ENCODE measurements around the gene ERGIC1. TPM values are rescaled to one million over a fixed set of nuclear protein-coding genes. Genes with fewer than 3 reads are reported as not detected.

The ERGIC1 gene
- total RNA-seq, 8 experiments from 2014 or later, result 31.7 to 98.4 (median 57.7) TPM

- in situ Hi-C loops (cut with MboI; ENCODE audit: low pct_unique_long_range_greater_than_20kb in 2 of 9, low sequenced_read_pairs in 9 of 9, unreplicated experiment in 9 of 9), result no loop called here
- WGBS, 10 experiments, result 60 to 100% (median 83%) methylated on average over 3 to 12 of the region's 17 CpGs; no CpG with 5 or more reads in 1 of the 10 experiments
Measured at GRCh38 chr5:172793577-172794488, 40.2 kb upstream of the ERGIC1 start.

GRCh38 chr5:172795318-172795977 is 38.6 kb upstream of the ERGIC1 start:
- ATAC-seq (replicated peaks in 6 of 8), result peak; percentile 33 to 86 (median 68)
- in situ Hi-C loops (cut with MboI; ENCODE audit: low pct_unique_long_range_greater_than_20kb in 2 of 9, low sequenced_read_pairs in 9 of 9, unreplicated experiment in 9 of 9), result no loop called here
- H3K4me3 ChIP-seq, result no peak overlapping the region
- peaks cover 0 to 3% of the 10 kb centered on the region in 2 donors for H3K4me1 ChIP-seq (replicated peaks in 1 of 2)
- H3K27ac ChIP-seq, result peak overlapping the region in 1 of 2 donors; percentile 53
- WGBS, 10 experiments, result 5 to 91% (median 59%) methylated on average over 1 to 12 of the region's 13 CpGs

More at GRCh38 chr5:172793577-172794488, 40.2 kb upstream of the ERGIC1 start:
- H3K4me3 ChIP-seq, result no peak overlapping the region
- ATAC-seq (replicated peaks in 6 of 8), result peak in 2 of 8 experiments; percentile 9 to 15
- H3K27ac ChIP-seq, result no peak overlapping the region
- peaks cover 11 to 17% of the 10 kb centered on the region in 2 donors for H3K4me1 ChIP-seq (replicated peaks in 1 of 2)

GRCh38 chr5:172796306-172796705 is 37.7 kb upstream of the ERGIC1 start:
- no peak overlapping the region for H3K4me3 ChIP-seq
- in situ Hi-C loops (cut with MboI; ENCODE audit: low pct_unique_long_range_greater_than_20kb in 2 of 9, low sequenced_read_pairs in 9 of 9, unreplicated experiment in 9 of 9), result no loop called here
- H3K27ac ChIP-seq, result no peak overlapping the region
- 68 to 100% (median 80%) methylated on average over 1 to 5 of the region's 6 CpGs; no CpG with 5 or more reads in 3 of the 10 experiments for WGBS, 10 experiments
- ATAC-seq (replicated peaks in 6 of 8), result no peak
- peaks cover 0 to 3% of the 10 kb centered on the region in 2 donors for H3K4me1 ChIP-seq (replicated peaks in 1 of 2)

GRCh38 chr5:172797771-172798191 is 36.3 kb upstream of the ERGIC1 start:
- in situ Hi-C loops (cut with MboI; ENCODE audit: low pct_unique_long_range_greater_than_20kb in 2 of 9, low sequenced_read_pairs in 9 of 9, unreplicated experiment in 9 of 9), result no loop called here
- Histone ChIP-seq H3K4me3 (no peak overlapping the region), H3K4me1 (replicated peaks in 1 of 2) (peaks cover 0 to 3% of the 10 kb centered on the region in 2 donors), H3K27ac (no peak overlapping the region)
- 9 to 83% (median 61%) methylated on average over 1 to 5 of the region's 5 CpGs; no CpG with 5 or more reads in 1 of the 10 experiments for WGBS, 10 experiments
- ATAC-seq (replicated peaks in 6 of 8), result no peak

- no peak overlapping the region for H3K27ac ChIP-seq
- in situ Hi-C loops (cut with MboI; ENCODE audit: low pct_unique_long_range_greater_than_20kb in 2 of 9, low sequenced_read_pairs in 9 of 9, unreplicated experiment in 9 of 9), result no loop called here
- peaks cover 0 to 3% of the 10 kb centered on the region in 2 donors for H3K4me1 ChIP-seq (replicated peaks in 1 of 2)
- peak in 3 of 8 experiments; percentile 17 to 65 (median 43) for ATAC-seq (replicated peaks in 6 of 8)
- no peak overlapping the region for H3K4me3 ChIP-seq
- 21 to 93% (median 78%) methylated on average over 2 to 6 of the region's 14 CpGs for whole genome bisulfite sequencing, 10 experiments
Measured at GRCh38 chr5:172798422-172799215, 35.4 kb upstream of the ERGIC1 start.

GRCh38 chr5:172799416-172799815 is 34.6 kb upstream of the ERGIC1 start:
- in situ Hi-C loops (cut with MboI; ENCODE audit: low pct_unique_long_range_greater_than_20kb in 2 of 9, low sequenced_read_pairs in 9 of 9, unreplicated experiment in 9 of 9), result no loop called here
- 73 to 100% (median 97%) methylated on average over 1 to 5 of the region's 6 CpGs; no CpG with 5 or more reads in 3 of the 10 experiments for WGBS, 10 experiments
- H3K27ac ChIP-seq, result no peak overlapping the region
- ATAC-seq (replicated peaks in 6 of 8), result no peak
- no peak overlapping the region for H3K4me3 ChIP-seq
- peaks cover 0 to 3% of the 10 kb centered on the region in 2 donors for H3K4me1 ChIP-seq (replicated peaks in 1 of 2)

- in situ Hi-C loops (cut with MboI; ENCODE audit: low pct_unique_long_range_greater_than_20kb in 2 of 9, low sequenced_read_pairs in 9 of 9, unreplicated experiment in 9 of 9), result no loop called here
- ATAC-seq (replicated peaks in 6 of 8), result peak in 4 of 8 experiments; percentile 18 to 50 (median 38)
- Histone ChIP-seq H3K4me3 (no peak overlapping the region), H3K27ac (no peak overlapping the region), H3K4me1 (replicated peaks in 1 of 2) (peaks cover 0 to 3% of the 10 kb centered on the region in 2 donors)
- WGBS, 10 experiments, result 20 to 98% (median 80%) methylated on average over 1 to 7 of the region's 16 CpGs; no CpG with 5 or more reads in 3 of the 10 experiments
Measured at GRCh38 chr5:172800088-172800551, 33.9 kb upstream of the ERGIC1 start.

GRCh38 chr5:172801179-172801671 is 32.8 kb upstream of the ERGIC1 start:
- 0 to 86% (median 50%) methylated on average over 1 to 3 of the region's 4 CpGs; no CpG with 5 or more reads in 3 of the 10 experiments for whole genome bisulfite sequencing, 10 experiments
- H3K4me3 ChIP-seq, result no peak overlapping the region
- in situ Hi-C loops (cut with MboI; ENCODE audit: low pct_unique_long_range_greater_than_20kb in 2 of 9, low sequenced_read_pairs in 9 of 9, unreplicated experiment in 9 of 9), result no loop called here
- H3K27ac ChIP-seq, result no peak overlapping the region
- peaks cover 0 to 3% of the 10 kb centered on the region in 2 donors for H3K4me1 ChIP-seq (replicated peaks in 1 of 2)
- ATAC-seq (replicated peaks in 6 of 8), result peak in 2 of 8 experiments; percentile 45 to 58

- Histone ChIP-seq H3K4me1 (replicated peaks in 1 of 2) (peaks cover 0 to 7% of the 10 kb centered on the region in 2 donors), H3K4me3 (no peak overlapping the region), H3K27ac (no peak overlapping the region)
- ATAC-seq (replicated peaks in 6 of 8), result no peak
- 80 to 100% (median 90%) methylated on average over 1 to 2 of the region's 2 CpGs; no CpG with 5 or more reads in 4 of the 10 experiments for WGBS, 10 experiments
- in situ Hi-C loops (cut with MboI; ENCODE audit: low pct_unique_long_range_greater_than_20kb in 2 of 9, low sequenced_read_pairs in 9 of 9, unreplicated experiment in 9 of 9), result no loop called here
Measured at GRCh38 chr5:172802112-172802511, 31.9 kb upstream of the ERGIC1 start.

- ATAC-seq (replicated peaks in 6 of 8), result no peak
- peaks cover 0 to 8% of the 10 kb centered on the region in 2 donors for H3K4me1 ChIP-seq (replicated peaks in 1 of 2)
- 90 to 100% (median 100%) methylated on average over 1 to 3 of the region's 4 CpGs; no CpG with 5 or more reads in 1 of the 10 experiments for WGBS, 10 experiments
- no peak overlapping the region for H3K27ac ChIP-seq
- in situ Hi-C loops (cut with MboI; ENCODE audit: low pct_unique_long_range_greater_than_20kb in 2 of 9, low sequenced_read_pairs in 9 of 9, unreplicated experiment in 9 of 9), result no loop called here
- no peak overlapping the region for H3K4me3 ChIP-seq
Measured at GRCh38 chr5:172802567-172803176, 31.4 kb upstream of the ERGIC1 start.

GRCh38 chr5:172805018-172805683 is 28.9 kb upstream of the ERGIC1 start:
- ATAC-seq (replicated peaks in 6 of 8), result no peak
- 14 to 100% (median 92%) methylated on average over 1 to 3 of the region's 3 CpGs; no CpG with 5 or more reads in 4 of the 10 experiments for WGBS, 10 experiments
- H3K4me1 ChIP-seq (replicated peaks in 1 of 2), result peaks cover 0 to 7% of the 10 kb centered on the region in 2 donors
- in situ Hi-C loops (cut with MboI; ENCODE audit: low pct_unique_long_range_greater_than_20kb in 2 of 9, low sequenced_read_pairs in 9 of 9, unreplicated experiment in 9 of 9), result no loop called here
- no peak overlapping the region for H3K4me3 ChIP-seq
- H3K27ac ChIP-seq, result no peak overlapping the region

Measured in motor neuron (in vitro differentiated cells).